ENCODE measurements around the gene GCK. TPM values are rescaled to one million over a fixed set of nuclear protein-coding genes. Genes with fewer than 3 reads are reported as not detected.

GCK gene
- total RNA-seq, 2 donors from 2014 or later, result 3.1 to 5.6 TPM

Other genes starting within 250 kb of the GCK start
- gene SPDYE1, start 191.5 kb downstream of the GCK start, total RNA-seq, result not detected
- gene DBNL, start 144.7 kb downstream of the GCK start, total RNA-seq, result 10 to 100 TPM; 42.1 to 48.7 TPM
- gene PGAM2, start 123.9 kb downstream of the GCK start, total RNA-seq, result 1,000 to 10,000 TPM in 1 of 2 donors, 100 to 1,000 TPM in 1; 799 to 1,159 TPM
- 10 to 100 TPM; 20.0 to 22.1 TPM for gene POLM, start 106.9 kb downstream of the GCK start, total RNA-seq
- 100 to 1,000 TPM in 1 of 2 donors, 10 to 100 TPM in 1; 65.0 to 117 TPM for gene AEBP1, start 85.1 kb downstream of the GCK start, total RNA-seq
- 10 to 100 TPM; 95.8 to 98.9 TPM for gene POLD2, start 65.9 kb downstream of the GCK start, total RNA-seq
- over 10,000 TPM; 20,486 to 20,690 TPM for gene MYL7, start 48.1 kb downstream of the GCK start, total RNA-seq
- 10 to 100 TPM; 51.5 to 62.1 TPM for gene YKT6, start 11.5 kb upstream of the GCK start, total RNA-seq
- 10 to 100 TPM; 75.8 to 98.7 TPM for gene CAMK2B, start 136.2 kb upstream of the GCK start, total RNA-seq

All from left cardiac atrium (tissue), 2 donors.